SU-DHL-6 (cell line): ENCODE measurements around the gene SLC35B2.

Experiments
- CTCF ChIP-seq: fragments of 200-600 bp; sonication (generic); IDR thresholded peaks from one replicate; pipeline ENCODE4 v1.5.1; 2017; ENCODE audit warnings: antibody characterized with exemption, mild to moderate bottlenecking, low read length, moderate library complexity; ENCODE audit not compliant: insufficient read depth, poor library complexity, severe bottlenecking
- EZH2phosphoT487 ChIP-seq: fragments of 200-600 bp; sonication (generic), shearing (Covaris generic); conservative IDR thresholded peaks from 2 replicates; pipeline ENCODE4 v1.6.1; 2018; ENCODE audit warnings: mild to moderate bottlenecking, antibody characterized with exemption, low read length, moderate library complexity, mixed read lengths

DNA sequence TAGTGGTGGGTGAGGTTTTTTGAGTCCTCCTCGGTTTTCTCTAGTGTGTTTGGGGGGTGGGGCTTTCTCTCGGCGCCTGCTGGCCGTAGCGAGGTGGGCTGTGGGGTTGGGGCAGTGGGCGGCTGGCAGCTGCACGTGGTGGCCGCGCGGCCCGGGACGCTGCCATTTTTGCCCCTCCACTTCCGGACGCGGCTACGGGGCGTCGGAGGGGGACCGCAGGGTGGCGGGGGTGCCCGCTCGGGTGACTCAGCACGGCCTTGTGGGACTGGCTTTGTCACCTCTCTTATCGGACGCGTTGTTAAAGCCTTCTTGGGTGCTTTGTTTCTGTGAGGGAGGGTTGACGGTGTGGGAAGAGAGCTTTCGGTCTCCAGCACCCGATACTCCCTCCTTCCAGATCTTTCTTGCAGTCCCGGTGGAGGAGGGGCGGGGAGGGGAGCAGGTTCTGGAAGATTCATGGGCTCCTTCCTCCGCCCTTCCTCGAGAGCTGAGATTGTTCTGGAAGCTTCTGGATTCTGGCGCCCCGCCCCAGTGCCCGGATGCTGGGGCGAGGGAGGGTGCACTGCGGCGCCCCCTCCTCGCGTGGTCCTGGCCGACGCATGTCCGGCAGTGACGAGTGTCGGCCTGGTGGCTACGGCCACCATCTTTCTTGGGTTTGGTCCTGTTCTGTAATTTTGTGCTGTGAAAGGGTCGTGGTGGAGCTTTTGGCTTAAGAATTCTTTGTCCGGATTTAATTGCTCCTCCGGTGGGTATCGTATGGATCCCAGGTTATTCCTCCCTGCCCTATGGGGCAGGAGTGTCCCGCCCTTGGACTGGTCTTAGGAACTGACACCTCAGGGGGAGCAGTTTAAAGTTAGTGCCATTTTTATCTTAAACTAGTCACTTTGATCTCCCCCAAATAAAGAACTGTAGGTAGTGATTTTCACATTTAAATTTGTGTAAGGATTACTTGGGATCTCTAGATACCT is 9.7 kb downstream of the SLC35B2 start:
- TF ChIP-seq CTCF (no peak), EZH2phosphoT487 (no peak)
